Tibial nerve (tissue), 4 donors: ENCODE results near the gene FBLN2. TPM values are rescaled to one million over a fixed set of nuclear protein-coding genes. Genes with fewer than 3 reads are reported as not detected.
A peak's percentile ranks its signal among the peaks of the same experiment; 100 is the strongest.

ENCODE experiments used
- DNase-seq, 2 donors: peaks; one replicate each; pipeline ENCODE4 v3.0.0-alpha.2; 2019; ENCODE audit warnings: low spot score in 2 of 2
- H3K27ac ChIP-seq, 4 donors: fragments of 200-600 bp; sonication (generic) in 3 of 4; one replicate each; pipeline ENCODE4 v1.5.1; 2017 to 2019; ENCODE audit warnings: mild to moderate bottlenecking in 1 of 4
- H3K27me3 ChIP-seq, 2 donors: fragments of 200-600 bp; sonication (generic) in 1 of 2; one replicate each; pipeline versions ENCODE4 v1.5.1 to v1.6.0; 2017 to 2019
- H3K36me3 ChIP-seq, 3 donors: fragments of 200-600 bp; sonication (generic); one replicate each; pipeline ENCODE4 v1.5.1; 2018 to 2019
- H3K4me1 ChIP-seq, 4 donors: fragments of 200-600 bp; sonication (generic) in 3 of 4; one replicate each; pipeline ENCODE4 v1.5.1; 2017 to 2019
- H3K4me3 ChIP-seq, 4 donors: fragments of 200-600 bp; sonication (generic) in 3 of 4; one replicate each; pipeline ENCODE4 v1.5.1; 2017 to 2019; ENCODE audit warnings: mild to moderate bottlenecking in 1 of 4, moderate library complexity in 1 of 4
- H3K9me3 ChIP-seq, 4 donors: fragments of 200-600 bp; sonication (generic) in 3 of 4; one replicate each; pipeline ENCODE4 v1.5.1; 2017 to 2019
- CTCF ChIP-seq, 5 experiments: fragments of 200-600 bp in 3 of 5; fragments of 450-650 bp in 2 of 5; sonication (generic) in 3 of 5; IDR thresholded peaks; one replicate each; pipeline ENCODE4 v1.5.1; 2016 to 2019; ENCODE audit warnings: antibody characterized with exemption in 5 of 5, mild to moderate bottlenecking in 3 of 5, moderate library complexity in 2 of 5
- EP300 ChIP-seq, 2 donors: sonication (generic); formaldehyde crosslinking; IDR thresholded peaks; one replicate each; pipeline ENCODE4 v1.6.1; 2017; ENCODE audit warnings: antibody characterized with exemption in 2 of 2, mild to moderate bottlenecking in 1 of 2
- POLR2A ChIP-seq, 2 donors: fragments of 450-650 bp; IDR thresholded peaks; one replicate each; pipeline ENCODE4 v1.6.1; 2017; ENCODE audit warnings: antibody characterized with exemption in 2 of 2, mild to moderate bottlenecking in 2 of 2, moderate library complexity in 2 of 2
- WGBS, 2 donors: methylation state at CpG; one replicate each; pipeline ENCODE4 v1.1.5; 2018; 5-methylcytosine and 5-hydroxymethylcytosine counted together
- total RNA-seq, 4 donors: library from RNA; depleted of rRNA; stranded (reverse); fragments of >200 nt; gene quantifications; one replicate each; pipeline ENCODE4 v1.1.0, GENCODE V29; 2016

The FBLN2 gene
- total RNA-seq, 4 donors from 2014 or later, result 185 to 445 (median 240) TPM

GRCh38 chr3:13528217-13528867, 20.6 kb upstream of the FBLN2 start:
- 51 to 55% methylated on average over 11 of the region's 11 CpGs for WGBS, 2 donors
- DNase-seq, result no peak

GRCh38 chr3:13529196-13530112, 19.5 kb upstream of the FBLN2 start:
- TF ChIP-seq CTCF (IDR thresholded peaks at IDR 0.05) (no peak), POLR2A (IDR thresholded peaks at IDR 0.05) (no peak), EP300 (IDR thresholded peaks at IDR 0.05) (no peak)
- Histone ChIP-seq H3K27me3 (no peaks in the 10 kb centered on the region), H3K4me3 (no peak overlapping the region), H3K4me1 (peaks cover 0 to 87% (median 34%) of the 10 kb centered on the region in 4 donors), H3K36me3 (no peaks in the 10 kb centered on the region), H3K27ac (peak overlapping the region in 2 of 4 donors; percentile 71 to 80), H3K9me3 (no peaks in the 10 kb centered on the region)
- DNase-seq, result no peak
- WGBS, 2 donors, result 78 to 88% methylated on average over 5 of the region's 5 CpGs

More at GRCh38 chr3:13528217-13528867, 20.6 kb upstream of the FBLN2 start:
- no peaks in the 10 kb centered on the region for H3K36me3 ChIP-seq
- TF ChIP-seq POLR2A (IDR thresholded peaks at IDR 0.05) (no peak), EP300 (IDR thresholded peaks at IDR 0.05) (no peak), CTCF (IDR thresholded peaks at IDR 0.05) (peak in 2 of 5 experiments; percentile 24)
- H3K4me1 ChIP-seq, result peaks cover 0 to 80% (median 33%) of the 10 kb centered on the region in 4 donors
- H3K27ac ChIP-seq, result peak overlapping the region in 2 of 4 donors; percentile 59 to 80
- H3K9me3 ChIP-seq, result no peaks in the 10 kb centered on the region
- no peaks in the 10 kb centered on the region for H3K27me3 ChIP-seq
- H3K4me3 ChIP-seq, result no peak overlapping the region

- WGBS, 2 donors, result 38 to 48% methylated on average over 12 of the region's 12 CpGs
- H3K27ac ChIP-seq, result peak overlapping the region; percentile 38 to 80 (median 54)
- no peaks in the 10 kb centered on the region for H3K9me3 ChIP-seq
- TF ChIP-seq POLR2A (IDR thresholded peaks at IDR 0.05) (no peak), CTCF (IDR thresholded peaks at IDR 0.05) (no peak), EP300 (IDR thresholded peaks at IDR 0.05) (no peak)
- H3K36me3 ChIP-seq, result no peaks in the 10 kb centered on the region
- H3K27me3 ChIP-seq, result no peaks in the 10 kb centered on the region
- DNase-seq, result no peak
- H3K4me1 ChIP-seq, result peaks cover 0 to 89% (median 30%) of the 10 kb centered on the region in 4 donors
- no peak overlapping the region for H3K4me3 ChIP-seq
These were observed 18.5 kb upstream of the FBLN2 start for GRCh38 chr3:13530241-13531009.

- TF ChIP-seq CTCF (IDR thresholded peaks at IDR 0.05), result no peak
- TF ChIP-seq POLR2A (IDR thresholded peaks at IDR 0.05), result no peak
- TF ChIP-seq EP300 (IDR thresholded peaks at IDR 0.05), result no peak
- Histone ChIP-seq H3K4me1 (peaks cover 0 to 89% (median 32%) of the 10 kb centered on the region in 4 donors), H3K36me3 (no peaks in the 10 kb centered on the region), H3K9me3 (no peaks in the 10 kb centered on the region), H3K27me3 (no peaks in the 10 kb centered on the region), H3K4me3 (no peak overlapping the region), H3K27ac (peak overlapping the region in 2 of 4 donors; percentile 55 to 79)
- DNase-seq, result peak in 1 of 2 donors; percentile 68
- 75 to 83% methylated on average over 9 of the region's 9 CpGs for WGBS, 2 donors
These were observed 16.8 kb upstream of the FBLN2 start for GRCh38 chr3:13532085-13532484.
